NCI-H146 treated with DMSO at 0.1 percent for 48 hours (cell line): Measurements from ENCODE around the gene PRKRIP1.
"Not testable (repeated sequence)": the region's sequence is repeated elsewhere in the genome, so short reads cannot be mapped to it uniquely, and the experiment has no call there.

ENCODE experiments used
- DNase-seq: peaks from one replicate; lab custom pipeline; 2025; ENCODE audit not compliant: unreplicated experiment; lab: John Stamatoyannopoulos, UW

PRKRIP1 gene

DNA sequence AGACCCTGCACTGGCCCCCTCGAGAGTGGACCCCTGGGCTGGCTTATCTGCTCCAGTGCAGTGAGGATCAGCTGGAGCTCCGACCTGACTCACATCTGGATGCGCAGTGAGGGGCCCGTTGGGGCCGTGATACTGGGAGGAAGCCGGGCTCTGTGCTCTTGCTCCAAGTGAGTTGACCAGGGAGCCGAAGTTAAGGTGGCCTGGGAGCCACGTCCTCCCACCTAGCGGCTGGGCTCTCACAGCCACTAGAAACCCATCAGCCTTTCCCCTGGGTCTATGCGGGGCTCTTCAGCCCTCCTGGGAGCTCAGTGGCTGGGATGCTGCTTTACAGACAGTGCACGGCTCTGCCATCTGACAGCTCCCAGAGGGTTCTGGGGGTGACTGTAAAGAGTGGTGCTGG is 59.4 kb downstream of the PRKRIP1 start:
- DNase-seq, result no peak

DNA sequence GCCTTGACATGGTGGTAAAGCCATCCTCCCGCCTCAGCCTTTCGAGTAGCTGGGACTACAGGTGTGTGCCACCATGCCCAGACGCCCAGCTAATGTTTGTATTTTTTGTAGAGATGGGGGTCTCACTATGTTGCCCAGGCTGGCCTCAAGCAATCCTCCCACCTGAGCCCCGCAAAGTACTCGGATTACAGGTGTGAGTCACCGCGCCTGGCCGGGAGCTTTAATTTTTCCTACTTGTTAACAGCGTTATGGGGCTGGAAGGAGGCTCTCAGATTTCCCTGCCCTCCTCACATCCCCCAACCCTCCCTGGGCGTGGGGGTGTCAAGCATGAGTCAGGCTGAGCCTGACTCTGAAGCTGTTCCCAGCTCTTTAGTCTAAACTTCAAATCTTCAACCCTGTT is 60.2 kb downstream of the PRKRIP1 start:
- no peak for DNase-seq

DNA sequence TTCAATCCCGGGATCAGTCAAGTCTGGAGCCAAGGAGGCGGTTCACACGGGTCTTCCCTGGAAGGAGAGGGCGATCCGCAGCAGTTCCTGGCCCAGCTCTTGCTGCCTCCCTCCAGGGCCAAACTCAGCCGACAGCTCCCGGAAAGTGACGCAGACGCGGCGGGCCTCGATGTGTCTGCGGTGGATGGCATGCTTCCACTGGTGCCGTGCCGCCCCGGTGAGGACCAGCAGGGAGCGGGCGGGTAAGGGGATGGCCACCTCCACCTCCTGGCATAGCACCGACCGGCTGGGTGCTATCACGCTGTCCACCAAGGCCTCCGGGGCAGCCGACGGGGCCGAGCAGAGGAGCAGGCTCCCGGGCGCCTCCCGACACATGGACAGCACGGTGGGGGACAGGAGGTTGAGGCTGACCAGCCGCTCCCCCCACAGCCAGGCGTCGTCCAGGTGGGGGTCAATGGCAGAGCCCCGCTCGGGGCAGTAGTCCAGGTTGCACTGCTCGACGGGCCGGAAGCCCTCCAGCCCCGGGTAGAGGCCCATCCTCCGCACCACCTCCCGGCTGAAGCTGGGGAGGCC is 61.3 kb downstream of the PRKRIP1 start:
- no peak for DNase-seq

DNA sequence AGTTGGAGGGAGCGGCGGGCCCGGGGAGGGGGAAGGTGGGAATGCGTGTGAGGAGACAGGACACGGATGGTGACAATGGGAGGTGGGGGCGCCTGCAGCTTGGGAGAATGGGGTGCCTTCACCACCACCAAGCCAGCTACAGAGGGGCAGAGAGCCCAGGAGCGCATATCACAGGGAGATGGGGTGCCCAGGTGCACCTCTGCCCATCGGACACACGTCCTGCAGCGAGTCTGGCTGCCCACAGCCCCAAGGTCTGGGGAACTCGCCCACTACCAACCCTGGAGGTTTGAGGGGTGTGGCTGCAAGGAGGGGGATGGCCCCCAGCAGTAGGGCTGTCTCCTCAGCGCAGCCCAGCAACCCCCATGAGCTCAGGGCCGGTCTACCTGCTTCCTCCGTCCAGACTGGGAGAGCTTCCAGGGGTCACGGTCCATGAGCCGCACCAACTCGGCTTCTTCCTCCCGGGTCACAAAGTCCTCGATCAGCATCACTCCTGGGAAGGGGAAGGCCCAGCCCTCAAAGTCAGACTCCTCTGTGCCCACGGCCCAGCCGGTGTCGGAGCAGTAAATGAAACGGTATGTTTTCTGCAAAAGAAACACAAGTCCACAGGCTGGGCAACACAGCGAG is 63.2 kb downstream of the PRKRIP1 start:
- DNase-seq, result no peak

DNA sequence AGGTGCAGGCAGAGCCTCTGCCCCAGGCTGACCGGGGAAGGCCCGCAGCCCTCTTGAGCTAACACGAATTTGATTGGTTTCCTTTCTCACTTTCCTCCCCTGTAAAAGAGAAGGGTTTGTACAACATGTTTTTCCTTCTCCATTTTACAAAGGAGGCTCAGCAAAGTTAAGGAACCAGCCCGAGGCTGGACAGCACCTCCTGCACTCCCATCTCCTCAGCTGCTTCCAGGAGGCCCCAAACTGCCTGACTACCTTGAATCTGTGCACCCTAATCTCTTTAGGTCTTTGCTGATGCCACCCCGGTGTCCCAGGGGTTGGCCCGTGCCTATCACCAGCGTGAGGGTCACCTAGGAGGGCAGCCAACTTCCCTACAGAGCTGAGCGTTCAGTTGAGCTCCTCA is 64.3 kb downstream of the PRKRIP1 start:
- no peak for DNase-seq

DNA sequence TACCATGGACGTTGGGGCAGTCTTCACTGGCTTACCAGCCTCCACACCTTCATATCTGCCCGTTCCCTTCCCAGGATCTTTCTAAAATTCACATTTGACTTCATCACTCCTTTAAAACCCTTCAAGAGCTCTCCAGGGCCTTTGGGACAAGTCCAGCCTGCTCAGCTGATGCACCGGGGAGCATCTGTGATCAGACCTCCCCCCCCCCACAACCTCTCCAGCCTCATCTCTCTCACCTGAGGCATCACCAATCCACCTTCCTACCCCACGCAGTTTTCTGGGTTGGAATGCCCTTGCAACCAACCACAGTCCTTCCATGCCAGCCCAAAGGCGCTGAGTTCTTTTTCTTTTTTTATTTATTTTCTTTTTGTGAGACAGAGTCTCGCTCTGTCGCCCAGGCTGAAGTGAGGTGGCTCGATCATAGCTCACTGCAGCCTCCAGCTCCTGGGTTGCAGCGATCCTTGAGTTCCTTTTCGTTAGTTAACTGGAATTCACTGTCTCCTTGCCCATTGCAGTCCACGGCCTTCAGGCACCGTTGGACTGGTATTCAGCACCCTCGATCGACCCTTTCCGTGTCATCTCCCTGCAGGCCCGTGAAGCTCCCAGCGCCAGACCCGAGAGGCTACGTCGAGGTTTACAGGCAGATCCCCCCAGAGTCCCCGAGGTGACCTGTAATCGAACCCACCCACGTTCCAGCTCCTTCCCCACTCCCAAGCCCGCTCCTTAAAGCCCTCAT is 67.8 kb downstream of the PRKRIP1 start:
- no peak for DNase-seq

DNA sequence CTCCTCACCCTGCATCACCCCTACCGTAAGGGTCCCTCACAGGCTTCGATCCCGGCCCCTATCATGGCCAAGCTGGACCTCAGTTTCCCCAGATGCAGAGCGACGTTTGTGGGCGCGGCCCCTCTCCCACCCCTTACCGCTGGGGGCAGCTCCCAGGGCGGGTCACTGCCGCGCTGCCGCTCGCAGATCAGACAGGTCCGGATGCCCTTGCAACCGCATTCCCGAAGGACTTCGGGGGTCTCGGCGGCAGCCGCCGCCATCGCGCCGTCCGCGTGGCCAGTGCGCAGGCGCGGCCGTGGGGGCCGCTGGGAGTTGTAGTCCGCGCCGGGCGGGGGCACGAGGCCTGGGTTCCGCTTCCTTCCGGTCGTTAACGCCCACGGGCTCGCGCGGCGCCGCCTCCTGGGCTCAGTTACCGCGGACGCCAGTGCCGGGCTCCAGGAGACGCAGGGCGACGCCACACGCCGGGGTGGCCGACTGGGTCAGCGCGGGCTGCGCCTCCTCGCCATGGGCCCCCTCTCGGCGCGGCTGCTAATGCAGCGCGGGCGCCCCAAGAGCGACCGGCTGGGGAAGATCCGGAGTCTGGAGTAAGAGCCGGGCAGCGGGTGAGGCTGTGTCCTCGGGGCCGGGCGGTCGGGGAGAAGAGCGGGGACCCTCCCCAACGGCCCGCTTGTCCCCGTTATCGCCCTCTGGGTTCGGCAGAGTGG is 68.6 kb downstream of the PRKRIP1 start, which contains the start of the genes ALKBH4 and LRWD1:
Gene ALKBH4, minus strand, starts transcription at position 287 of the 704 bp plus-strand sequence. Its CDS starts 27 bp downstream, at position 260.
Gene LRWD1, plus strand, starts transcription at position 408 of the 704 bp plus-strand sequence. Its CDS starts 97 bp downstream, at position 505.
- DNase-seq, result peak; percentile 73

DNA sequence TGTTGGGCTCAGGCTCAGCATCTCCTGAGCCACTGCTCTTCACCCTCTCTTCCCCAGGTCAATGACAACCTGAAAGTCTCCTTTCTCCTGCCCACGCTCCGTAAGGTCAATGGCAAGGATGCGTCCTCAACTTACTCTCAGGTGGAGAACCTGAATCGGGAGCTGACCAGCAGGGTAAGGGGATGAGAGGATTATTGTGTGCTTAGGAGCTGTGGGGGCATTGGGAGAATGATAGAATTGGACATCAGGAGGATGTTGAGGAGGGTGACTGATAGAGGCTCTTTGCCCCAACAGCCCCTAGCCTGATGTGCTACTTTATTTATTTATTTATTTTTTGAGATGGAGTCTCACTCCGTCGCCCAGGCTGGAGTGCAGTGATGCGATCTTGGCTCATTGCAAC is 69.9 kb downstream of the PRKRIP1 start:
- no peak for DNase-seq

DNA sequence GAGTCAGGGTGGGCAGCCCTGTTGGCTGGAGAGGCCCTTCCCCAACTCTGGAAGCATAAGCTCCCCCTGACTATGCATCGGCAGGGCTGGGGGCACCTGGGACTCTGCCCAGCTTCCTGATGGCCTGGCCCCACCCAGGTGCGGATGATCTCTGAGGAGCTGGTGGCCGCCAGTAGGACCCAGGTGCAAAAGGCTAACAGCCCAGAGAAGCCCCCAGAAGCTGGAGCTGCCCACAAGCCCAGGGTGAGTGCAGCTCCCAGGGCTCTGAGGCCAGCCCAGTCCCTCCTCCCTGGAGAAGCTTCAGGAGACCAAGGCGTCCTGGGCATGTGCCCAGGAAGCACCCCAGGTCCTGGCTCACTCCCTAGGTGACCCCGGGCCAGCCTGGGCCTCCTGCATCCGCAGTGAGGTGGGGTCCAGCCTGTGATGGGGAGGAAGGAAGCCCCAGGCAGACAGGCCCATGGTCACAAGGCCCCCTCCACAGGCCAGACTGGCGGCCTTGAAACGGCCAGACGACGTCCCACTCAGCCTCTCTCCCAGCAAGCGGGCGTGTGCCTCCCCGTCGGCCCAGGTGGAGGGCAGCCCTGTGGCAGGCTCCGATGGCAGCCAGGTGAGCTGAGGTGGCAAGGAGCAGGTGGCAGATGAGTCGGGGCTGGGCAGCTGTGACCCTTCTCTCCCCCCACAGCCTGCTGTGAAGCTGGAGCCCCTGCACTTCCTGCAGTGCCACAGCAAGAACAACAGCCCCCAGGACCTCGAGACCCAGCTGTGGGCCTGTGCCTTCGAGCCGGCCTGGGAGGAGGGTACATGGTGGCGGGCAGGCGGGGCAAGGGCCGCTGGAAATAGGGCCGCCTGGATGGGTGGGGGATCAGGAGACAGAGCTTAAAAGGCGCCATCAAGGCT is 71.7 kb downstream of the PRKRIP1 start:
- DNase-seq, result no peak

DNA sequence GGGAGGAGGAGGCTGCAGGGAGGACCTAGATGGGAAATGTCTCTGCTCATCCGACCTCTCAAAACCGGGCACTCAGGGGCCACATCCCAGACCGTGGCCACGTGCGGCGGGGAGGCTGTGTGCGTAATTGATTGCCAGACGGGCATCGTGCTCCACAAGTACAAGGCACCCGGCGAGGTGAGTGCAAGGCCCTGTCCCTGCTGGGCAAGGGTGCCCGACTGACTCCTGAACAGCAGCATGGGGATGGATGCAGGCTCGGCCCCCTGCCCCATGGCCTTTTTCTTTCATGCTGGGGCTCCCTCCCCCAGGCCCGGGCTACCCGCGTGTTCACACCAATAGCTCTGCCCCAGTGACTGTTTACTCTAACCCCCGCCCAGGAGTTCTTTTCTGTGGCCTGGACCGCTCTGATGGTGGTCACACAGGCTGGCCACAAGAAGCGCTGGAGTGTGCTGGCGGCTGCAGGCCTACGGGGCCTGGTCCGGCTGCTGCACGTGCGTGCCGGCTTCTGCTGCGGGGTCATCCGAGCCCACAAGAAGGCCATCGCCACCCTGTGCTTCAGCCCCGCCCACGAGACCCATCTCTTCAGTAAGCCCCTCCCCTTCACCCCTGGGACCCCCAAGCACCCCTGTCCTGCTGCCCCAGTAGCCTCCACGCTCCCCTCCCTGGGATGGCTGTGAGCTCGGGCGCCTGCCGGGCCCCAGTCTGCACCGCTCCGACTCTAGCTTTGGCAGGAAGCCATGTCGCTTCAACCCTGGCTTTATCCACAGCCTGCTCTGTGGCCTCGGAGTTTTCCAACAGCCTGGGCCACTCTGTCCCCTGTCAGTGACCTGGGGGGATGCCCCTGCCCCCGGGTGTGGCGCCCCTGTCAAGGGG is 72.6 kb downstream of the PRKRIP1 start:
- DNase-seq, result no peak

DNA sequence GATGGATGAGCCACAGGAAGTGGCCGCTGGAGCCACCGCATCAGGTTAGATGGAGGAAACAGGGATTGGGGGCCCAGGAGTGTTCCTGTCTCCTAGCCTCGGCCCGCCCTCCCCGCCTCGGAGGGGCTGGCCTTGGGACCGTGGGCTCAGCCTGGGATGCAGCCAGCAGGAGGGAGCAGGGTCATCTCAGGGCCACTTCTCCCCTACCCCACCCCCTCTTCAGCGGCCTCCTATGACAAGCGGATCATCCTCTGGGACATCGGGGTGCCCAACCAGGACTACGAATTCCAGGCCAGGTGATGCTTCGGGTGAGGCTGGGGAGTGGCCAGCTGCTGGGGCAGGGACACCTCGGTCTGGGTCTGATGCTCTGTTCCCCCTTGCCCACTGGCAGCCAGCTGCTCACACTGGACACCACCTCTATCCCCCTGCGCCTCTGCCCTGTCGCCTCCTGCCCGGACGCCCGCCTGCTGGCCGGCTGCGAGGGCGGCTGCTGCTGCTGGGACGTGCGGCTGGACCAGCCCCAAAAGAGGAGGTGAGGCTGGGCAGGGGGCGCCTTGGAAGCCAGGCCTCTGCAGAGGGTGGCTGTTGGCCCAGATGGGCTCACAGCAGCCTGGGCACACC is 73.3 kb downstream of the PRKRIP1 start:
- DNase-seq, result no peak

DNA sequence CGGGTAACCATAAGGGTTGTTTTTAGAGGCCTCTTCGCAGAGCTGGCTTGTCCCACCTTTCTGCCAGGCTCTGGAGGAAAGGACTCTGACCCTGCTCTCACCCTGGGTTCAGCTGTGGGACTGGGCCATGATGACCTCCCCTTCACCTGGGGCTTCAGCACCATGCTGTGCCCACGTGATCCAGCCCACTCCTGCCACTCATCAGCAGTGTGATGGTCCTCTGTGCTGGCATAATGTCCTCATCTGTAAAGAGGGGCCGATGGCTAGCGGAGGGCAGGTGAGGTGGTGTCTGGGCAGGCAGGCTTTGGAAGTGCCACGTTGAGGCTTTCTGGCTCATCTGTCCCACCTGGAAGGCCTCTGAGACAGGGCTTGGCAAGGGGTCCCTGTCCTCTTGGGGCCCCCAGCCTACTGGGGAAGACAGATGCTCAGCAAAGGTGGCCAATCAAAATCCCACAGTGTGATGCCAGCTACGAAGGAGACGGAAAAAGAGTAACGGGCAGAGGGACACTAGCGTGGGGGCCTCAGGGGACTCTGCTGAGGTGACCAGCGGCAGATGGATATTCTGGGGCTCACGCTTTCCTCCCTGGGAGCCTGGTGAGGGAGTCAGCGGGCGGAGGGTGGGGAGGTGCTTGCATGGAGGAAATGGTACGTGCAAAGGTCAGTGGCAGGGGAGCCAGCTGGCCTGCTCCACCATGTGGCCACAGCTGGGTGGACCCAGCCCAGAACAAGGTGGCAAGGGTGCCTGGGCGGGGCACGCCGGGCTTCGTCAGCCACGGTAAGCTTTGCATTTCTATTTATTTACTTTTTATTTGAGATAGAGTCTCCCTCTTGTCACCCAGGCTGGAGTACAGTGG is 74.0 kb downstream of the PRKRIP1 start:
- DNase-seq, result no peak

DNA sequence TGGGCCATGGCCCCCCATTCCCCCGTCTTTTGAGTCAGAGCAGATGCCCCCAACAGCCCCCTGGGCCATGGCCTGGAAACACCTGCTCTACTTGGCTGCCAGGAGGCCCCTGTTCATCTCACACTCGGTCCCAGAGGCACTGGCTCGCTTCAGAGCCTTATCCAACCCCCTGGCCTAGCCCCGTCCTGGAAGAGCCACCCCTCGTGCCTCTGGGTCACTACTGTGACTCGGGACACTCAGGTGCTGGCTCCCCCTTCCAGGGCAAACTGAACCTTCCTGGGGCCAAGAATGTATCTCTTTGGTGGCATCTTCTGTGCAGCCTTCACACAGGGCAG is 75.6 kb downstream of the PRKRIP1 start:
- DNase-seq, result no peak

DNA sequence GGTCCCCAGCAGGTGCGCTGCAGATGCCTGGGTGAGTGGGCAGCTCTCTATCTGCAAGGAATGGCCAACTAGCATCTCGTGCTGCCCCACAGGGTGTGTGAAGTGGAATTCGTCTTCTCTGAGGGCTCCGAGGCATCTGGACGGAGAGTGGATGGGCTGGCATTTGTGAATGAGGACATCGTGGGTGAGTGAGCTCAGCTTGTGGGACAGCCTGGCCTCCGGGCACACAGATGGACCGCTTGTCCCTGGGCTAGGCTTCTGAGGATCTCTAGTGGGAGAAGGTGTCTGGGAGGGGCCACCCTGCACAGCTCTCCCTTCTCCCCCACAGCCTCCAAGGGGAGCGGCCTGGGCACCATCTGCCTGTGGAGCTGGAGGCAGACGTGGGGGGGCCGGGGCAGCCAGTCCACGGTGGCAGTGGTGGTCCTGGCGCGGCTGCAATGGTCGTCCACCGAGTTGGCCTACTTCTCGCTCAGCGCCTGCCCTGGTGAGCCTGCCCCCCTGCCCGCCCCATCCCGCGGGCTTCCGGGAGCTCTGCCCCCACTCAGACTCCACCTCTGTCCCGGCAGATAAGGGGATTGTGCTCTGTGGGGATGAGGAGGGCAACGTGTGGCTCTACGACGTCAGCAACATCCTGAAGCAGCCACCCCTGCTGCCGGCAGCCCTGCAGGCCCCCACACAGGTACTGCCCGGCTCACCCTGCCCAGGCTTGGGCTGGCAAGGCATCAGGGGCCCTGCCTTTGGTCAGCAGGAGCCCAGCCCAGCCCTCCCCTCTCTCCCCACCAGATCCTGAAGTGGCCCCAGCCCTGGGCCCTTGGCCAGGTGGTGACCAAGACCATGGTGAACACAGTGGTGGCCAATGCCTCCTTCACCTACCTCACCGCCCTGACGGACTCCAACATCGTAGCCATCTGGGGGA is 76.2 kb downstream of the PRKRIP1 start:
- no peak for DNase-seq

DNA sequence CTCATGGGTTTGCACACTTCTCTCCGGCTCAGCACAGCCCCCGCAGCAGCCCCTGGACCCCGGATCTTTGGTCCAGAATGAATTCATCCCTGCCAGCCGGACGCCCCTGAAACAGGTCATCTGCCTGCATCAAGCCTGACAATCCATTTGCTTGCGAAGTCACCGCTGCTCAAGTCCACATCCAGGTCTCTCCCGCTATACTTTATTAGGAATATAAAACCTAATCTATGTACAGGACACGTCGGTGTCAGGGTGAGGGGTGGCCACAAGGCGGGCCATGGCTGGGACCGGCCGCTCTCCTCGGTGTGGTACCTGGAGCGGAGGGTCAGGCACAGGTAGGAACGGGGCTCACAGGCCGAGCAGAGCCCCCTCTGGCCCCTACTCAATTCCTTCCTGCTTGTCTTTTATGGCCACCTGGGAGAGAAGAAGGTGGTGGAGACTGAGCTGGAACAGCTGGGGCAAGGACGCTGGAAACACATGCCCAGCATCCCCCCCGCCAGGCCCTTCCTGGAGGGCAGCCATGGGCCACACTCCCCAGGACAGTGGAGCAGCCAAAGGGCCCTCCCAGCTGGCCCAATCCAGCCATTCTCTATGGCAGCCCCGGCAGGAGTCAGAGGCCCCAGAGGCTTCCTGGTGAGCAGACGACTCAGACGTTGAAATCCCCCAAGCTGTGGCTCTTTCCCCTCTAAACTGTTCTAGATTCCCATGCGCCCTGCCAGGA is 77.3 kb downstream of the PRKRIP1 start:
- DNase-seq, result no peak

DNA sequence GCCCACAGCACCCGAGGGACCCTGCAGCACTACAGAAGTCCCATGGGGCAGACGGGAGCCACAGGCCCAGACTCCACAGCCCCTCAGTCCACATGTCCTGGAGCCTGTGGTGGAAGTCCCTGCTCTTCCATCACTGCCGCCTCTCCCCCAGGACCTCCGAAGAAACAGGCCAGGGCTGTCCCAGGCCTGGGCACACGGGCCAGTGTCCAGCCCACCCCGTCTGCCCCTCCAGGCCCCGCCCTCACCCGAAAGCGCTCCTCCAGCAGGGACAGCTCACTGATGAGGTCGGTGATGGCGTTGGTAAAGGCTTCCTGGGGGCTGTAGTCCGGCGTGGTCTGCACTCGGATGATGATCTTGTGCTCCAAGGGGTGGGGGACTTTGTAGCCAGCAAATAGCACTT is 78.0 kb downstream of the PRKRIP1 start:
- DNase-seq, result not testable (repeated sequence)
